OCI-LY1 (cell line): ENCODE measurements around the gene CST3.

ENCODE experiments used
- H2AFZ ChIP-seq: fragments of 200-600 bp; sonication (generic), shearing (Covaris generic); 2 replicates; pipeline ENCODE4 v1.6.0; 2014; ENCODE audit warnings: antibody characterized with exemption, mild to moderate bottlenecking, low read length
- H3F3A ChIP-seq: fragments of 200-600 bp; sonication (generic), shearing (Covaris generic); 2 replicates; pipeline ENCODE4 v1.6.0; 2014; ENCODE audit warnings: mild to moderate bottlenecking, antibody characterized with exemption, low read length, moderate library complexity; ENCODE audit not compliant: insufficient read depth
- H3K27ac ChIP-seq: fragments of 200-600 bp; sonication (generic); 2 replicates; pipeline ENCODE4 v1.5.1; 2014; ENCODE audit warnings: low read length, mixed run types, mild to moderate bottlenecking, low read depth; ENCODE audit not compliant: poor library complexity, severe bottlenecking
- H3K27me3 ChIP-seq: fragments of 200-600 bp; sonication (generic); 2 replicates; pipeline ENCODE4 v1.6.0; 2014; ENCODE audit warnings: antibody characterized with exemption, mild to moderate bottlenecking, low read length, moderate library complexity; ENCODE audit not compliant: insufficient read depth
- H3K36me3 ChIP-seq: fragments of 200-600 bp; sonication (generic); 2 replicates; pipeline ENCODE4 v1.6.1; 2014; ENCODE audit warnings: mild to moderate bottlenecking, antibody characterized with exemption, low read length, moderate library complexity, mixed read lengths; ENCODE audit not compliant: insufficient read depth
- H3K4me1 ChIP-seq: fragments of 200-600 bp; sonication (generic); 2 replicates; pipeline ENCODE4 v1.5.1; 2014; ENCODE audit warnings: mild to moderate bottlenecking, low read length, moderate library complexity; ENCODE audit not compliant: insufficient read depth, severe bottlenecking
- H3K4me2 ChIP-seq: fragments of 200-600 bp; sonication (generic), shearing (Covaris generic); 2 replicates; pipeline ENCODE4 v1.6.1; 2014; ENCODE audit warnings: low read length
- H3K4me3 ChIP-seq: fragments of 200-600 bp; sonication (generic); 2 replicates; pipeline ENCODE4 v1.5.1; 2014; ENCODE audit warnings: low read length, low read depth, mild to moderate bottlenecking, mixed read lengths; ENCODE audit not compliant: poor library complexity, severe bottlenecking
- H3K79me2 ChIP-seq: fragments of 200-600 bp; shearing (Covaris generic); 2 replicates; pipeline ENCODE4 v1.6.1; 2016; ENCODE audit warnings: mixed run types, low read length, mixed read lengths; ENCODE audit not compliant: insufficient read depth
- H3K9ac ChIP-seq: fragments of 200-600 bp; sonication (generic), shearing (Covaris generic); 2 replicates; pipeline ENCODE4 v1.6.1; 2014; ENCODE audit warnings: mild to moderate bottlenecking, low read length, mixed read lengths
- H3K9me2 ChIP-seq: fragments of 200-600 bp; sonication (generic), shearing (Covaris generic); 2 replicates; pipeline ENCODE4 v1.6.1; 2014; ENCODE audit warnings: low read depth, mild to moderate bottlenecking, low read length, mixed read lengths
- H3K9me3 ChIP-seq: fragments of 200-600 bp; shearing (Covaris generic); 2 replicates; pipeline ENCODE4 v1.6.1; 2014; ENCODE audit warnings: low read length, mixed read lengths
- H4K20me1 ChIP-seq: fragments of 200-600 bp; sonication (generic), shearing (Covaris generic); 2 replicates; pipeline ENCODE4 v1.6.0; 2016; ENCODE audit warnings: mild to moderate bottlenecking, low read length; ENCODE audit not compliant: insufficient read depth
- CTCF ChIP-seq: fragments of 200-600 bp; sonication (generic), shearing (Covaris generic); IDR thresholded peaks from 2 replicates; pipeline ENCODE4 v1.5.1; 2017; ENCODE audit warnings: mild to moderate bottlenecking, antibody characterized with exemption, low read length, moderate library complexity, mixed read lengths
- EZH2 ChIP-seq: fragments of 200-600 bp; sonication (generic), shearing (Covaris generic); IDR thresholded peaks from 2 replicates; pipeline ENCODE4 v1.8.0; 2017; ENCODE audit warnings: borderline replicate concordance, mixed run types, mild to moderate bottlenecking, antibody characterized with exemption, low read length, moderate library complexity, mixed read lengths

The CST3 gene

GRCh38 chr20:23634985-23635767, 2.6 kb downstream of the CST3 start:
- no peak for TF ChIP-seq EZH2
- TF ChIP-seq CTCF, result no peak

GRCh38 chr20:23634044-23634801, 3.5 kb downstream of the CST3 start:
- no peaks in the 10 kb centered on the region for H4K20me1 ChIP-seq
- no peak overlapping the region for H2AFZ ChIP-seq
- H3K9me2 ChIP-seq, result no peaks in the 10 kb centered on the region
- no peaks in the 10 kb centered on the region for H3K27me3 ChIP-seq
- H3K4me2 ChIP-seq, result no peak overlapping the region
- no peaks in the 10 kb centered on the region for H3K79me2 ChIP-seq
- H3K9ac ChIP-seq, result no peak overlapping the region
- no peaks in the 10 kb centered on the region for H3K36me3 ChIP-seq
- no peak overlapping the region for H3K4me3 ChIP-seq
- H3F3A ChIP-seq, result no peaks in the 10 kb centered on the region
- no peaks in the 10 kb centered on the region for H3K9me3 ChIP-seq
- TF ChIP-seq EZH2, result no peak
- H3K4me1 ChIP-seq, result no peaks in the 10 kb centered on the region
- H3K27ac ChIP-seq, result no peak overlapping the region

More at GRCh38 chr20:23634985-23635767, 2.6 kb downstream of the CST3 start:
- no peaks in the 10 kb centered on the region for H4K20me1 ChIP-seq
- H3K9me2 ChIP-seq, result no peaks in the 10 kb centered on the region
- H3K4me1 ChIP-seq, result no peaks in the 10 kb centered on the region
- no peaks in the 10 kb centered on the region for H3K79me2 ChIP-seq
- no peak overlapping the region for H3K9ac ChIP-seq
- no peak overlapping the region for H3K4me2 ChIP-seq
- no peaks in the 10 kb centered on the region for H3K9me3 ChIP-seq
- H3K36me3 ChIP-seq, result no peaks in the 10 kb centered on the region
- no peak overlapping the region for H2AFZ ChIP-seq
- no peaks in the 10 kb centered on the region for H3F3A ChIP-seq
- no peak overlapping the region for H3K27ac ChIP-seq
- no peak overlapping the region for H3K4me3 ChIP-seq
- no peaks in the 10 kb centered on the region for H3K27me3 ChIP-seq

DNA sequence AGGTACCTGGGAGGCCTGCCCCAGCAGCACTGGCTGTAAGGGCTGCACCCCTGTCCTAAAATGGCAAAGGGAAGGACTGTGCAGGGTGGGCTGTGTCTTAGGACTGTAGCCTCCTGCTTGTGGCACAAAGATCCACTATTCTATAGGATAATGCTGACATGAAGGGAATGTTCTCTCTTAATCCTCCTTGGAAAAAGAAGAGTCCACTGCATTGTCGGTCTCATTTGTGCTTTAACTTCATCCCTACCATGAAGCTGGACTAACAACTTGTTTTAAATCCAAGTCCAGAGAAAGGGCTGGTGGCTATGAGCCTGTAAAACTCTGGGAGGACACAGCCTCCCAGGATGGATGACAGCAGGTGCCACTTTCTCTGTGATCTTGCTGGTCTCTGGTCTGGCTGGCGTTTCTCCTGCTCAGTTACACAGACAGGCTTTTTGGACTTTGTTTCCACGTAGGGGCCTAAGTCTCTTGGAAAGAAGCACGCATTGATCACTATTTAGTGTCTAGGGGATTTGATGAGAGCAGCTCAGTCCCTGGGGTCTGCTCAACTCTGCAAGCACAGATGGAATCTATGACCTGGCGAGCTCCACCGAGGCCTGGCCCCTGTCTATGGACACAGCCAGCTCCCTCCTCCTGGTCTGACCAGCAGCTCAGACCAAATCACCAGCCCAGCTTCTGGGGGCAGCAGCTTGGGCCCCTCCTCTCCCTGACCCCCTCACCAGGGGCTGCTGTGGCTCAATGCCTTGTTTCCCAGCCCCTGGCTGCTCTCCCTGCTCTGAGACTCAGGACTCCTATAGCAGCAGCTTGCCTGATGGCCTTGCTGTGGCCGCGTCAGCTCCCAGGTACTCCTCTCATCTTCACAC, 4.8 kb downstream of the CST3 start:
- Histone ChIP-seq H3K36me3 (no peaks in the 10 kb centered on the region), H3K4me1 (no peaks in the 10 kb centered on the region), H3K9me2 (no peaks in the 10 kb centered on the region), H2AFZ (no peak overlapping the region), H3F3A (no peaks in the 10 kb centered on the region), H3K4me2 (no peak overlapping the region), H3K4me3 (no peak overlapping the region), H3K79me2 (no peaks in the 10 kb centered on the region), H3K9ac (no peak overlapping the region), H4K20me1 (no peaks in the 10 kb centered on the region), H3K9me3 (no peaks in the 10 kb centered on the region), H3K27ac (no peak overlapping the region), H3K27me3 (no peaks in the 10 kb centered on the region)
- no peak for TF ChIP-seq EZH2
- no peak for TF ChIP-seq CTCF
